Omental fat pad (tissue), 4 donors: Measurements from ENCODE around the gene CDKN1C. TPM values are rescaled to one million over a fixed set of nuclear protein-coding genes. Genes with fewer than 3 reads are reported as not detected.

Experiments
- ATAC-seq: fragments of 150-250 bp; one replicate; pipeline ENCODE4 v1.9.1; 2016; ENCODE audit warnings: mild to moderate bottlenecking, moderate library complexity; ENCODE audit not compliant: low FRiP score
- DNase-seq: peaks from one replicate; pipeline ENCODE4 v3.0.0-alpha.2; 2019; ENCODE audit warnings: low spot score
- CTCF ChIP-seq, 3 donors: fragments of 450-650 bp; IDR thresholded peaks; one replicate each; pipeline ENCODE4 v1.5.1; 2016 to 2017; ENCODE audit warnings: antibody characterized with exemption in 3 of 3, mild to moderate bottlenecking in 3 of 3, moderate library complexity in 2 of 3
- total RNA-seq, 4 donors: library from RNA; depleted of rRNA; stranded (reverse); fragments of >200 nt; gene quantifications; one replicate each; pipeline ENCODE4 v1.1.0, GENCODE V29; 2016

Gene CDKN1C
- total RNA-seq, 4 donors from 2014 or later: 111 to 314 (median 138) TPM

- no peak for TF ChIP-seq CTCF (IDR thresholded peaks at IDR 0.05)
- no peak for ATAC-seq
- DNase-seq: no peak
These were observed 31.5 kb upstream of the CDKN1C start for GRCh38 chr11:2916892-2917645.

GRCh38 chr11:2916114-2916891 lies 30.7 kb upstream of the CDKN1C start:
- no peak for TF ChIP-seq CTCF (IDR thresholded peaks at IDR 0.05)
- DNase-seq: no peak
- ATAC-seq: no peak

GRCh38 chr11:2915473-2915872 lies 29.9 kb upstream of the CDKN1C start:
- TF ChIP-seq CTCF (IDR thresholded peaks at IDR 0.05): no peak

GRCh38 chr11:2914455-2915195 lies 29.1 kb upstream of the CDKN1C start:
- ATAC-seq (no peak), DNase-seq (no peak)
- TF ChIP-seq CTCF (IDR thresholded peaks at IDR 0.05): no peak

More at GRCh38 chr11:2915473-2915872, 29.9 kb upstream of the CDKN1C start:
- no peak for DNase-seq
- ATAC-seq: no peak

- ATAC-seq (no peak), DNase-seq (no peak)
- no peak for TF ChIP-seq CTCF (IDR thresholded peaks at IDR 0.05)
These were observed 28.2 kb upstream of the CDKN1C start for GRCh38 chr11:2913776-2914175.

GRCh38 chr11:2913019-2913431 lies 27.4 kb upstream of the CDKN1C start:
- ATAC-seq (no peak), DNase-seq (no peak)
- TF ChIP-seq CTCF (IDR thresholded peaks at IDR 0.05): no peak
